ENCODE results near the gene COL6A2.

COL6A2 gene

GRCh38 chr21:46061063-46061462 is 36.8 kb upstream of the COL6A2 start:
- TF ChIP-seq CTCF (IDR thresholded peaks at IDR 0.05; ENCODE audit: borderline replicate concordance, control extremely low read depth, extremely low read depth, insufficient read depth, missing control alignments): no peak
- DNase-seq (ENCODE audit: low spot score): no peak
- in situ Hi-C loops (cut with MboI; ENCODE audit: low sequenced_read_pairs, unreplicated experiment): no loop called here

GRCh38 chr21:46061518-46061917 is 36.4 kb upstream of the COL6A2 start:
- in situ Hi-C loops (cut with MboI; ENCODE audit: low sequenced_read_pairs, unreplicated experiment): no loop called here
- TF ChIP-seq CTCF (IDR thresholded peaks at IDR 0.05; ENCODE audit: borderline replicate concordance, control extremely low read depth, extremely low read depth, insufficient read depth, missing control alignments): no peak
- no peak for DNase-seq (ENCODE audit: low spot score)

GRCh38 chr21:46061950-46062349 is 36.0 kb upstream of the COL6A2 start:
- no peak for TF ChIP-seq CTCF (IDR thresholded peaks at IDR 0.05; ENCODE audit: borderline replicate concordance, control extremely low read depth, extremely low read depth, insufficient read depth, missing control alignments)

GRCh38 chr21:46062471-46063211 is 35.3 kb upstream of the COL6A2 start:
- in situ Hi-C loops (cut with MboI; ENCODE audit: low sequenced_read_pairs, unreplicated experiment): no loop called here
- DNase-seq (ENCODE audit: low spot score): no peak
- no peak for TF ChIP-seq CTCF (IDR thresholded peaks at IDR 0.05; ENCODE audit: borderline replicate concordance, control extremely low read depth, extremely low read depth, insufficient read depth, missing control alignments)

More at GRCh38 chr21:46061950-46062349, 36.0 kb upstream of the COL6A2 start:
- DNase-seq (ENCODE audit: low spot score): no peak
- in situ Hi-C loops (cut with MboI; ENCODE audit: low sequenced_read_pairs, unreplicated experiment): no loop called here

GRCh38 chr21:46063227-46063626 is 34.7 kb upstream of the COL6A2 start:
- no peak for DNase-seq (ENCODE audit: low spot score)
- in situ Hi-C loops (cut with MboI; ENCODE audit: low sequenced_read_pairs, unreplicated experiment): no loop called here

More at GRCh38 chr21:46063227-46063626, 34.7 kb upstream of the COL6A2 start:
- no peak for TF ChIP-seq CTCF (IDR thresholded peaks at IDR 0.05; ENCODE audit: borderline replicate concordance, control extremely low read depth, extremely low read depth, insufficient read depth, missing control alignments)
